ENCODE results near the gene PEF1.

PEF1 gene

GRCh38 chr1:31671561-31672201, 27.0 kb upstream of the PEF1 start:
- DNase-seq, result no peak

- DNase-seq, result no peak
These were observed 26.5 kb upstream of the PEF1 start for GRCh38 chr1:31671147-31671546.

GRCh38 chr1:31670593-31670964, 25.9 kb upstream of the PEF1 start:
- peak in 1 of 56 donors; percentile 42 for DNase-seq

- peak in 54 of 56 donors; percentile 10 to 89 (median 60) for DNase-seq
These were observed 25.3 kb upstream of the PEF1 start for GRCh38 chr1:31669786-31670592.

GRCh38 chr1:31669433-31669785, 24.7 kb upstream of the PEF1 start:
- DNase-seq, result no peak

- DNase-seq, result no peak
These were observed 23.7 kb upstream of the PEF1 start for GRCh38 chr1:31668303-31668883.

GRCh38 chr1:31667065-31667785, 22.5 kb upstream of the PEF1 start:
- DNase-seq, result no peak

GRCh38 chr1:31666263-31666963, 21.7 kb upstream of the PEF1 start:
- DNase-seq, result peak in 15 of 56 donors; percentile 14 to 47 (median 28)

- DNase-seq, result no peak
These were observed 20.7 kb upstream of the PEF1 start for GRCh38 chr1:31665234-31665878.

- no peak for DNase-seq
These were observed 19.9 kb upstream of the PEF1 start for GRCh38 chr1:31664528-31664927.

GRCh38 chr1:31663622-31664452, 19.2 kb upstream of the PEF1 start:
- DNase-seq, result peak in 39 of 56 donors; percentile 7 to 78 (median 31)

- DNase-seq, result no peak
These were observed 17.8 kb upstream of the PEF1 start for GRCh38 chr1:31662463-31662862.

- no peak for DNase-seq
These were observed 17.2 kb upstream of the PEF1 start for GRCh38 chr1:31661856-31662255.

- DNase-seq, result no peak
These were observed 16.3 kb upstream of the PEF1 start for GRCh38 chr1:31660871-31661455.

GRCh38 chr1:31659889-31660288, 15.2 kb upstream of the PEF1 start:
- no peak for DNase-seq

- no peak for DNase-seq
These were observed 14.0 kb upstream of the PEF1 start for GRCh38 chr1:31658721-31659120.

- DNase-seq, result no peak
These were observed 13.4 kb upstream of the PEF1 start for GRCh38 chr1:31657972-31658510.

- peak in 1 of 56 donors; percentile 7 for DNase-seq
These were observed 12.5 kb upstream of the PEF1 start for GRCh38 chr1:31657020-31657804.

Data from amygdala (tissue), 56 donors.